Measurements from ENCODE around the gene TPM1.
"Not testable (repeated sequence)": the region's sequence is repeated elsewhere in the genome, so short reads cannot be mapped to it uniquely, and the experiment has no call there.

Gene TPM1

GRCh38 chr15:63041974-63042876, at the start of gene TPM1:
Gene TPM1 (plus strand): TSS chr15:63042747. CDS start chr15:63042830, 83 bp downstream.
- no peak for TF ChIP-seq CTCF (IDR thresholded peaks at IDR 0.05; ENCODE audit: extremely low read depth, missing control alignments)
- DNase-seq (ENCODE audit: low spot score), result peak; percentile 45

- TF ChIP-seq CTCF (IDR thresholded peaks at IDR 0.05; ENCODE audit: extremely low read depth, missing control alignments), result no peak
- DNase-seq (ENCODE audit: low spot score), result no peak
Observed at GRCh38 chr15:62993066-62993465, 49.5 kb upstream of the TPM1 start.

GRCh38 chr15:62993632-62994031, 48.9 kb upstream of the TPM1 start:
- not testable (repeated sequence) for DNase-seq (ENCODE audit: low spot score)

GRCh38 chr15:62994439-62994838, 48.1 kb upstream of the TPM1 start:
- TF ChIP-seq CTCF (IDR thresholded peaks at IDR 0.05; ENCODE audit: extremely low read depth, missing control alignments), result no peak
- no peak for DNase-seq (ENCODE audit: low spot score)

GRCh38 chr15:62994975-62995681, 47.4 kb upstream of the TPM1 start:
- DNase-seq (ENCODE audit: low spot score), result no peak
- TF ChIP-seq CTCF (IDR thresholded peaks at IDR 0.05; ENCODE audit: extremely low read depth, missing control alignments), result no peak

- no peak for DNase-seq (ENCODE audit: low spot score)
- TF ChIP-seq CTCF (IDR thresholded peaks at IDR 0.05; ENCODE audit: extremely low read depth, missing control alignments), result no peak
Observed at GRCh38 chr15:62997441-62997840, 45.1 kb upstream of the TPM1 start.

- no peak for DNase-seq (ENCODE audit: low spot score)
- TF ChIP-seq CTCF (IDR thresholded peaks at IDR 0.05; ENCODE audit: extremely low read depth, missing control alignments), result no peak
Observed at GRCh38 chr15:62998262-62998890, 44.2 kb upstream of the TPM1 start.

Data from GM20000 (cell line).